Activated CD8-positive, alpha-beta memory T cell treated with anti-CD3 and anti-CD28 coated beads, Interleukin-2, amount 10 ng/mL, durations not matched to agents 7 days and 5 days (primary cell): ENCODE data around the gene SHANK2. TPM values are rescaled to one million over a fixed set of nuclear protein-coding genes. Genes with fewer than 3 reads are reported as not detected.

Source experiments
- ATAC-seq: fragments of 150-1000 bp; cut with Tn5 transposase; one replicate; pipeline ENCODE4 v1.10.0; 2021; ENCODE audit warnings: moderate library complexity
- CTCF ChIA-PET: fragments of 350-600 bp; sonication (Branson Sonifier 250); formaldehyde crosslinking; loops from one replicate; lab custom pipeline; 2021; ENCODE audit warnings: antibody characterized with exemption; lab: Charles Lee
- DNase-seq: peaks from one replicate; pipeline ENCODE4 v3.0.0-alpha.2; 2020
- H3K27ac Mint-ChIP-seq: one replicate; pipeline ENCODE4 v1.8.0; 2021; ENCODE audit warnings: mild to moderate bottlenecking, mixed read lengths
- H3K27me3 Mint-ChIP-seq: one replicate; pipeline ENCODE4 v1.8.0; 2021; ENCODE audit warnings: mixed read lengths
- H3K36me3 Mint-ChIP-seq: one replicate; pipeline ENCODE4 v1.8.0; 2021; ENCODE audit warnings: mild to moderate bottlenecking, mixed read lengths
- H3K4me1 Mint-ChIP-seq: one replicate; pipeline ENCODE4 v1.8.0; 2021; ENCODE audit warnings: mixed read lengths
- H3K4me3 Mint-ChIP-seq: one replicate; pipeline ENCODE4 v1.8.0; 2021; ENCODE audit warnings: mild to moderate bottlenecking, moderate library complexity, mixed read lengths
- H3K9me3 Mint-ChIP-seq: one replicate; pipeline ENCODE4 v1.8.0; 2022; ENCODE audit warnings: low read depth, mixed read lengths
- total RNA-seq, 2 experiments: library from RNA; stranded (reverse); gene quantifications; one replicate each; pipeline ENCODE4 v1.2.3, GENCODE V29; 2021

SHANK2 gene
- total RNA-seq, 2 experiments from 2014 or later = not detected

GRCh38 chr11:71214553-71215424 is 37.6 kb downstream of the SHANK2 start:
- H3K9me3 Mint-ChIP-seq = no peaks in the 10 kb centered on the region
- ATAC-seq = no peak

GRCh38 chr11:71213696-71214552 is 38.5 kb downstream of the SHANK2 start:
- Mint-ChIP-seq H3K9me3 (no peaks in the 10 kb centered on the region), H3K27me3 (no peaks in the 10 kb centered on the region), H3K27ac (no peak overlapping the region), H3K36me3 (no peaks in the 10 kb centered on the region), H3K4me3 (no peak overlapping the region), H3K4me1 (no peaks in the 10 kb centered on the region)
- no peak for ATAC-seq
- CTCF ChIA-PET = no interaction called here
- DNase-seq = no peak

More at GRCh38 chr11:71214553-71215424, 37.6 kb downstream of the SHANK2 start:
- Mint-ChIP-seq H3K4me1 (no peaks in the 10 kb centered on the region), H3K4me3 (no peak overlapping the region), H3K27me3 (no peaks in the 10 kb centered on the region), H3K36me3 (no peaks in the 10 kb centered on the region), H3K27ac (no peak overlapping the region)
- DNase-seq = no peak
- CTCF ChIA-PET = no interaction called here

GRCh38 chr11:71212871-71213559 is 39.4 kb downstream of the SHANK2 start:
- Mint-ChIP-seq H3K9me3 (peaks cover 2% of the 10 kb centered on the region), H3K4me1 (no peaks in the 10 kb centered on the region), H3K36me3 (no peaks in the 10 kb centered on the region), H3K4me3 (no peak overlapping the region), H3K27me3 (no peaks in the 10 kb centered on the region), H3K27ac (no peak overlapping the region)
- CTCF ChIA-PET = no interaction called here
- ATAC-seq (no peak), DNase-seq (no peak)

GRCh38 chr11:71211631-71212030 is 40.7 kb downstream of the SHANK2 start:
- ATAC-seq (no peak), DNase-seq (no peak)
- Mint-ChIP-seq H3K9me3 (peaks cover 2% of the 10 kb centered on the region), H3K27me3 (no peaks in the 10 kb centered on the region), H3K36me3 (no peaks in the 10 kb centered on the region), H3K4me3 (no peak overlapping the region), H3K4me1 (no peaks in the 10 kb centered on the region), H3K27ac (no peak overlapping the region)
- CTCF ChIA-PET = no interaction called here

GRCh38 chr11:71210861-71211260 is 41.5 kb downstream of the SHANK2 start:
- DNase-seq (no peak), ATAC-seq (no peak)
- Mint-ChIP-seq H3K27ac (no peak overlapping the region), H3K9me3 (peaks cover 2% of the 10 kb centered on the region), H3K4me3 (no peak overlapping the region), H3K36me3 (no peaks in the 10 kb centered on the region), H3K27me3 (no peaks in the 10 kb centered on the region), H3K4me1 (no peaks in the 10 kb centered on the region)
- CTCF ChIA-PET = no interaction called here

GRCh38 chr11:71209656-71210055 is 42.7 kb downstream of the SHANK2 start:
- H3K36me3 Mint-ChIP-seq = no peaks in the 10 kb centered on the region
- no peak overlapping the region for H3K4me3 Mint-ChIP-seq
- H3K27me3 Mint-ChIP-seq = no peaks in the 10 kb centered on the region
- ATAC-seq (no peak), DNase-seq (no peak)
- no peak overlapping the region for H3K27ac Mint-ChIP-seq
- no peaks in the 10 kb centered on the region for H3K4me1 Mint-ChIP-seq
- CTCF ChIA-PET = no interaction called here
- H3K9me3 Mint-ChIP-seq = peaks cover 2% of the 10 kb centered on the region

GRCh38 chr11:71209181-71209580 is 43.2 kb downstream of the SHANK2 start:
- H3K4me3 Mint-ChIP-seq = no peak overlapping the region
- H3K36me3 Mint-ChIP-seq = no peaks in the 10 kb centered on the region
- H3K27ac Mint-ChIP-seq = no peak overlapping the region
- peaks cover 2% of the 10 kb centered on the region for H3K9me3 Mint-ChIP-seq
- H3K4me1 Mint-ChIP-seq = no peaks in the 10 kb centered on the region
- no peak for ATAC-seq
- H3K27me3 Mint-ChIP-seq = no peaks in the 10 kb centered on the region
- CTCF ChIA-PET = no interaction called here
- no peak for DNase-seq

- DNase-seq (no peak), ATAC-seq (no peak)
- H3K4me1 Mint-ChIP-seq = no peaks in the 10 kb centered on the region
- no peak overlapping the region for H3K4me3 Mint-ChIP-seq
- no peaks in the 10 kb centered on the region for H3K36me3 Mint-ChIP-seq
- no peaks in the 10 kb centered on the region for H3K27me3 Mint-ChIP-seq
- H3K9me3 Mint-ChIP-seq = peaks cover 2% of the 10 kb centered on the region
- CTCF ChIA-PET = no interaction called here
- no peak overlapping the region for H3K27ac Mint-ChIP-seq
Observed at GRCh38 chr11:71208011-71208774, 44.2 kb downstream of the SHANK2 start.

- H3K4me1 Mint-ChIP-seq = no peaks in the 10 kb centered on the region
- no peak for ATAC-seq
- CTCF ChIA-PET = no interaction called here
Observed at GRCh38 chr11:71207563-71207962, 44.8 kb downstream of the SHANK2 start.

GRCh38 chr11:71206186-71206585 is 46.2 kb downstream of the SHANK2 start:
- Mint-ChIP-seq H3K9me3 (peaks cover 2% of the 10 kb centered on the region), H3K27me3 (no peaks in the 10 kb centered on the region), H3K4me1 (no peaks in the 10 kb centered on the region), H3K27ac (no peak overlapping the region), H3K36me3 (no peaks in the 10 kb centered on the region), H3K4me3 (no peak overlapping the region)
- DNase-seq (no peak), ATAC-seq (no peak)
- CTCF ChIA-PET = no interaction called here

More at GRCh38 chr11:71207563-71207962, 44.8 kb downstream of the SHANK2 start:
- Mint-ChIP-seq H3K27ac (no peak overlapping the region), H3K4me3 (no peak overlapping the region), H3K36me3 (no peaks in the 10 kb centered on the region), H3K27me3 (no peaks in the 10 kb centered on the region), H3K9me3 (peaks cover 2% of the 10 kb centered on the region)
- no peak for DNase-seq

- CTCF ChIA-PET = no interaction called here
- Mint-ChIP-seq H3K27ac (no peak overlapping the region), H3K4me3 (no peak overlapping the region), H3K9me3 (peaks cover 2% of the 10 kb centered on the region), H3K27me3 (no peaks in the 10 kb centered on the region), H3K4me1 (no peaks in the 10 kb centered on the region), H3K36me3 (no peaks in the 10 kb centered on the region)
- ATAC-seq = no peak
- no peak for DNase-seq
Observed at GRCh38 chr11:71204748-71205664, 47.4 kb downstream of the SHANK2 start.

GRCh38 chr11:71204294-71204693 is 48.1 kb downstream of the SHANK2 start:
- Mint-ChIP-seq H3K4me3 (no peak overlapping the region), H3K36me3 (no peaks in the 10 kb centered on the region), H3K9me3 (peaks cover 2% of the 10 kb centered on the region), H3K27ac (no peak overlapping the region), H3K4me1 (no peaks in the 10 kb centered on the region), H3K27me3 (no peaks in the 10 kb centered on the region)
- CTCF ChIA-PET = no interaction called here
- DNase-seq (no peak), ATAC-seq (no peak)
